ENCODE data around the gene ESRRB.

GRCh38 chr14:76490735-76491134, 114.8 kb downstream of the ESRRB start:
- TF ChIP-seq, protein P1, sequence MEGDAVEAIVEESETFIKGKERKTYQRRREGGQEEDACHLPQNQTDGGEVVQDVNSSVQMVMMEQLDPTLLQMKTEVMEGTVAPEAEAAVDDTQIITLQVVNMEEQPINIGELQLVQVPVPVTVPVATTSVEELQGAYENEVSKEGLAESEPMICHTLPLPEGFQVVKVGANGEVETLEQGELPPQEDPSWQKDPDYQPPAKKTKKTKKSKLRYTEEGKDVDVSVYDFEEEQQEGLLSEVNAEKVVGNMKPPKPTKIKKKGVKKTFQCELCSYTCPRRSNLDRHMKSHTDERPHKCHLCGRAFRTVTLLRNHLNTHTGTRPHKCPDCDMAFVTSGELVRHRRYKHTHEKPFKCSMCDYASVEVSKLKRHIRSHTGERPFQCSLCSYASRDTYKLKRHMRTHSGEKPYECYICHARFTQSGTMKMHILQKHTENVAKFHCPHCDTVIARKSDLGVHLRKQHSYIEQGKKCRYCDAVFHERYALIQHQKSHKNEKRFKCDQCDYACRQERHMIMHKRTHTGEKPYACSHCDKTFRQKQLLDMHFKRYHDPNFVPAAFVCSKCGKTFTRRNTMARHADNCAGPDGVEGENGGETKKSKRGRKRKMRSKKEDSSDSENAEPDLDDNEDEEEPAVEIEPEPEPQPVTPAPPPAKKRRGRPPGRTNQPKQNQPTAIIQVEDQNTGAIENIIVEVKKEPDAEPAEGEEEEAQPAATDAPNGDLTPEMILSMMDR (conservative IDR thresholded peaks at IDR 0.05; ENCODE audit: low read length): no peak
- no peak for TF ChIP-seq EZH2phosphoT487 (IDR thresholded peaks at IDR 0.05; ENCODE audit: borderline replicate concordance, low read depth, low read length)
